HepG2 (cell line): ENCODE results near the gene ZNF554. TPM values are rescaled to one million over a fixed set of nuclear protein-coding genes. Genes with fewer than 3 reads are reported as not detected.

Source experiments
- LCORL ChIP-seq, 2 experiments: fragments of 450-650 bp in 1 of 2; sonication (generic) in 1 of 2; formaldehyde crosslinking in 1 of 2; IDR thresholded peaks; 2 replicates each; pipeline versions ENCODE4 v1.5.0 to v1.6.1; 2017 to 2020; ENCODE audit warnings: antibody characterized with exemption in 1 of 2, missing genetic modification reagents in 1 of 2
- MED1 ChIP-seq: sonication (generic); formaldehyde crosslinking; IDR thresholded peaks from 2 replicates; pipeline ENCODE4 v1.4.0; 2020; ENCODE audit warnings: missing genetic modification reagents
- MNT ChIP-seq: fragments of 450-650 bp; IDR thresholded peaks from 2 replicates; pipeline ENCODE4 v1.6.1; 2016
- TARDBP ChIP-seq: sonication (generic); formaldehyde crosslinking; IDR thresholded peaks from 2 replicates; pipeline ENCODE4 v1.8.0; 2022; ENCODE audit warnings: mild to moderate bottlenecking, missing genetic modification reagents
- TBX2 ChIP-seq: sonication (generic); formaldehyde crosslinking; IDR thresholded peaks from 2 replicates; pipeline ENCODE4 v1.5.0; 2020; ENCODE audit warnings: missing genetic modification reagents, mild to moderate bottlenecking, borderline replicate concordance
- TEAD2 ChIP-seq: sonication (generic); formaldehyde crosslinking; IDR thresholded peaks from 2 replicates; pipeline ENCODE4 v1.9.0; 2021; ENCODE audit warnings: missing genetic modification reagents
- U2AF1 ChIP-seq: fragments of 200-400 bp; formaldehyde crosslinking; optimal IDR thresholded peaks from 2 replicates; pipeline ENCODE3; 2017; ENCODE audit warnings: mild to moderate bottlenecking, low read depth, low read length
- ZNF142 ChIP-seq: sonication (generic); formaldehyde crosslinking; IDR thresholded peaks from 2 replicates; pipeline ENCODE4 v1.4.0; 2020; ENCODE audit warnings: missing genetic modification reagents
- ZNF260 ChIP-seq: sonication (generic); formaldehyde crosslinking; IDR thresholded peaks from 2 replicates; pipeline ENCODE4 v1.4.0; 2020; ENCODE audit warnings: missing genetic modification reagents, low read depth, mild to moderate bottlenecking, borderline replicate concordance
- ZNF274 ChIP-seq: sonication (generic); formaldehyde crosslinking; IDR thresholded peaks from 2 replicates; pipeline ENCODE4 v1.5.1; 2020; ENCODE audit warnings: mild to moderate bottlenecking, missing genetic modification reagents
- ZNF292 ChIP-seq: sonication (generic); formaldehyde crosslinking; IDR thresholded peaks from 2 replicates; pipeline ENCODE4 v1.8.1; 2022; ENCODE audit warnings: mild to moderate bottlenecking, low read depth, missing genetic modification reagents, borderline replicate concordance
- ZNF382 ChIP-seq: sonication (generic); formaldehyde crosslinking; IDR thresholded peaks from 2 replicates; pipeline ENCODE4 v1.5.0; 2020; ENCODE audit warnings: missing genetic modification reagents, mild to moderate bottlenecking, borderline replicate concordance
- ZNF570 ChIP-seq: sonication (generic); formaldehyde crosslinking; IDR thresholded peaks from 2 replicates; pipeline ENCODE4 v1.4.0; 2020; ENCODE audit warnings: mild to moderate bottlenecking, missing genetic modification reagents, borderline replicate concordance
- ZNF687 ChIP-seq: sonication (generic); formaldehyde crosslinking; IDR thresholded peaks from 2 replicates; pipeline ENCODE4 v1.5.1; 2020; ENCODE audit warnings: mild to moderate bottlenecking, missing genetic modification reagents, moderate library complexity
- ZNF879 ChIP-seq: sonication (generic); formaldehyde crosslinking; IDR thresholded peaks from 2 replicates; pipeline ENCODE4 v1.8.1; 2023; ENCODE audit warnings: missing genetic modification reagents
- polyA plus RNA-seq, 8 experiments: library from polyadenylated mRNA; depleted of rRNA in 3 of 8; stranded (reverse) in 7 of 8; unstranded in 1 of 8; fragments of >200 nt; fragmentation: Illumina TruSeq in 4 of 8; extraction: Trizol in 4 of 8; gene quantifications; 2 replicates each; pipeline versions ENCODE4 v1.2.1 to v1.2.3, GENCODE V29; 2011 to 2016; ENCODE audit warnings: low read depth in 4 of 8, missing spikeins in 1 of 8, mixed read lengths in 1 of 8; ENCODE audit not compliant: insufficient read depth in 1 of 8
- total RNA-seq, 5 experiments: library from RNA; depleted of rRNA; stranded (reverse); fragments of >200 nt; fragmentation: Illumina TruSeq; extraction: Trizol; gene quantifications; 2 replicates each; pipeline ENCODE4 v1.2.3, GENCODE V29; 2016; ENCODE audit warnings: low read depth in 1 of 5

Gene ZNF554
- total and polyA plus RNA-seq, 2 of the 13 experiments (the other 11 are each of a cell fraction or from before 2014, with no cell fraction given), result 2.2 to 2.7 TPM

- TF ChIP-seq ZNF687 (CRISPR knock-in tag) (peak; percentile 73), ZNF570 (CRISPR knock-in tag) (no peak), ZNF142 (CRISPR knock-in tag) (no peak), ZNF879 (no peak), MNT (no peak), ZNF274 (CRISPR knock-in tag) (no peak), ZNF382 (no peak), U2AF1 (no peak), TEAD2 (CRISPR knock-in tag) (no peak), TBX2 (CRISPR knock-in tag) (no peak; the same call in 1 of the 2 replicates), MED1 (CRISPR knock-in tag) (peak; percentile 29; the same call in 1 of the 2 replicates), LCORL (IDR thresholded peaks at IDR 0.05) (no peak), LCORL (CRISPR knock-in tag; IDR thresholded peaks at IDR 0.05) (peak; percentile 76), ZNF260 (no peak), TARDBP (CRISPR knock-in tag) (0 out of 2 replicates have a peak, but pooled peaks have one; percentile 45), ZNF292 (no peak)
Observed at GRCh38 chr19:2775556-2776430, 43.9 kb upstream of the ZNF554 start (continued).
